NB4 (cell line): Measurements from ENCODE around the gene PRR19.

Experiments used
- CTCF ChIP-seq: IDR thresholded peaks from one replicate; pipeline ENCODE4 v1.5.1; 2012; ENCODE audit warnings: low read depth, low read length
- POLR2A ChIP-seq: IDR thresholded peaks from 2 replicates; pipeline ENCODE4 v1.6.1; 2011; ENCODE audit warnings: mild to moderate bottlenecking; ENCODE audit not compliant: insufficient read length; ENCODE audit errors: extremely low read depth

- TF ChIP-seq CTCF (no peak), POLR2A (no peak)
Observed at GRCh38 chr19:42275517-42275916, 26.4 kb upstream of the PRR19 start.
